Activated CD8-positive, alpha-beta T cell treated with anti-CD3 and anti-CD28 coated beads, Interleukin-2, amount 10 ng/mL, durations not matched to agents 7 days and 5 days (primary cell): ENCODE measurements around the gene AMBRA1. TPM values are rescaled to one million over a fixed set of nuclear protein-coding genes. Genes with fewer than 3 reads are reported as not detected.

Experiments used
- ATAC-seq: fragments of 150-1000 bp; cut with Tn5 transposase; one replicate; pipeline ENCODE4 v1.10.0; 2021; ENCODE audit warnings: moderate library complexity
- CTCF ChIA-PET: fragments of 350-600 bp; sonication (Branson Sonifier 250); formaldehyde crosslinking; loops from one replicate; lab custom pipeline; 2021; ENCODE audit warnings: antibody characterized with exemption; lab: Charles Lee
- POLR2A ChIA-PET: fragments of 350-600 bp; sonication (Branson Sonifier 250); formaldehyde crosslinking; loops from one replicate; lab custom pipeline; 2021; ENCODE audit warnings: antibody characterized with exemption; lab: Charles Lee
- DNase-seq: peaks from one replicate; pipeline ENCODE4 v3.0.0-alpha.2; 2020
- H3K27ac Mint-ChIP-seq: one replicate; pipeline ENCODE4 v1.8.0; 2021; ENCODE audit warnings: mild to moderate bottlenecking, mixed read lengths
- H3K27me3 Mint-ChIP-seq: one replicate; pipeline ENCODE4 v1.8.0; 2021; ENCODE audit warnings: low read depth, mixed read lengths
- H3K36me3 Mint-ChIP-seq: one replicate; pipeline ENCODE4 v1.8.0; 2021; ENCODE audit warnings: low read depth, mixed read lengths
- H3K4me1 Mint-ChIP-seq: one replicate; pipeline ENCODE4 v1.8.0; 2021; ENCODE audit warnings: low read depth, mixed read lengths
- H3K4me3 Mint-ChIP-seq: one replicate; pipeline ENCODE4 v1.8.0; 2021; ENCODE audit warnings: mild to moderate bottlenecking, mixed read lengths
- H3K9me3 Mint-ChIP-seq: one replicate; pipeline ENCODE4 v1.8.0; 2022; ENCODE audit warnings: mixed read lengths; ENCODE audit not compliant: insufficient read depth
- total RNA-seq, 2 experiments: library from RNA; stranded (reverse); gene quantifications; one replicate each; pipeline ENCODE4 v1.2.3, GENCODE V29; 2021

The AMBRA1 gene
- total RNA-seq, 2 experiments from 2014 or later = 34.0 to 35.1 TPM

GRCh38 chr11:46497498-46497897 is 96.3 kb downstream of the AMBRA1 start:
- no peak for ATAC-seq
- H3K4me3 Mint-ChIP-seq = no peak overlapping the region
- POLR2A ChIA-PET = no interaction called here
- CTCF ChIA-PET = no interaction called here
- no peak for DNase-seq
- H3K36me3 Mint-ChIP-seq = peaks cover 11% of the 10 kb centered on the region
- no peak overlapping the region for H3K27ac Mint-ChIP-seq
- H3K4me1 Mint-ChIP-seq = no peaks in the 10 kb centered on the region
- H3K9me3 Mint-ChIP-seq = no peaks in the 10 kb centered on the region
- no peaks in the 10 kb centered on the region for H3K27me3 Mint-ChIP-seq

- H3K4me3 Mint-ChIP-seq = no peak overlapping the region
- POLR2A ChIA-PET = no interaction called here
- H3K9me3 Mint-ChIP-seq = no peaks in the 10 kb centered on the region
- H3K27ac Mint-ChIP-seq = peak overlapping the region; percentile 26
- no peaks in the 10 kb centered on the region for H3K27me3 Mint-ChIP-seq
- no peak for ATAC-seq
- peaks cover 5% of the 10 kb centered on the region for H3K4me1 Mint-ChIP-seq
- peaks cover 13% of the 10 kb centered on the region for H3K36me3 Mint-ChIP-seq
- CTCF ChIA-PET = interaction anchor here (1.6 to 1.9 kb wide), 2 partner anchors 35 to 105 kb away, joined by 3 to 7 read pairs; no protein-coding TSS in a partner anchor
- no peak for DNase-seq
These were observed 100.0 kb downstream of the AMBRA1 start for GRCh38 chr11:46493791-46494190.

- ATAC-seq (no peak), DNase-seq (no peak)
- peaks cover 13% of the 10 kb centered on the region for H3K36me3 Mint-ChIP-seq
- ChIA-PET CTCF (interaction anchor here (1.3 to 1.9 kb wide), 3 partner anchors 10 to 104 kb away, joined by 3 to 7 read pairs (median 4); no protein-coding TSS in a partner anchor), POLR2A (no interaction called here)
- H3K9me3 Mint-ChIP-seq = no peaks in the 10 kb centered on the region
- H3K4me1 Mint-ChIP-seq = peaks cover 5% of the 10 kb centered on the region
- H3K4me3 Mint-ChIP-seq = no peak overlapping the region
- no peaks in the 10 kb centered on the region for H3K27me3 Mint-ChIP-seq
- no peak overlapping the region for H3K27ac Mint-ChIP-seq
These were observed 101.3 kb downstream of the AMBRA1 start for GRCh38 chr11:46492532-46492931.

GRCh38 chr11:46491661-46492330 is 102.0 kb downstream of the AMBRA1 start:
- ChIA-PET CTCF (interaction anchor here (1.3 to 3.1 kb wide), 7 partner anchors 8 to 126 kb away, joined by 3 to 30 read pairs (median 7); partner anchors contain the start of genes ATG13 and HARBI1), POLR2A (no interaction called here)
- Mint-ChIP-seq H3K27ac (peak overlapping the region; percentile 56), H3K4me3 (no peak overlapping the region), H3K36me3 (peaks cover 11% of the 10 kb centered on the region), H3K9me3 (no peaks in the 10 kb centered on the region), H3K27me3 (no peaks in the 10 kb centered on the region), H3K4me1 (peaks cover 5% of the 10 kb centered on the region)
- DNase-seq (no peak), ATAC-seq (no peak)

GRCh38 chr11:46490666-46491065 is 103.2 kb downstream of the AMBRA1 start:
- no peak overlapping the region for H3K27ac Mint-ChIP-seq
- ATAC-seq (no peak), DNase-seq (no peak)
- H3K27me3 Mint-ChIP-seq = no peaks in the 10 kb centered on the region
- H3K4me1 Mint-ChIP-seq = peaks cover 5% of the 10 kb centered on the region
- ChIA-PET CTCF (interaction anchor here (1.0 to 3.1 kb wide), 27 partner anchors 9 to 477 kb away, joined by 3 to 30 read pairs (median 6); partner anchors contain the start of genes AMBRA1, ATG13, CHRM4 and HARBI1), POLR2A (no interaction called here)
- no peaks in the 10 kb centered on the region for H3K9me3 Mint-ChIP-seq
- peaks cover 11% of the 10 kb centered on the region for H3K36me3 Mint-ChIP-seq
- H3K4me3 Mint-ChIP-seq = no peak overlapping the region

GRCh38 chr11:46489656-46490560 is 103.9 kb downstream of the AMBRA1 start:
- H3K4me3 Mint-ChIP-seq = no peak overlapping the region
- peaks cover 5% of the 10 kb centered on the region for H3K4me1 Mint-ChIP-seq
- CTCF ChIA-PET = interaction anchor here (0.7 to 3.1 kb wide), 37 partner anchors 9 to 477 kb away, joined by 3 to 30 read pairs (median 5); partner anchors contain the start of genes AMBRA1, ATG13, CHRM4 and HARBI1
- ATAC-seq (peak; percentile 85), DNase-seq (peak; percentile 60)
- POLR2A ChIA-PET = no interaction called here
- H3K36me3 Mint-ChIP-seq = peaks cover 11% of the 10 kb centered on the region
- H3K9me3 Mint-ChIP-seq = no peaks in the 10 kb centered on the region
- H3K27ac Mint-ChIP-seq = no peak overlapping the region
- H3K27me3 Mint-ChIP-seq = no peaks in the 10 kb centered on the region

- no peaks in the 10 kb centered on the region for H3K36me3 Mint-ChIP-seq
- no peaks in the 10 kb centered on the region for H3K9me3 Mint-ChIP-seq
- H3K4me3 Mint-ChIP-seq = no peak overlapping the region
- ChIA-PET POLR2A (no interaction called here), CTCF (interaction anchor here (0.9 kb wide), 1 partner anchor 10 kb away, joined by 4 read pairs; no protein-coding TSS in a partner anchor)
- DNase-seq = no peak
- no peaks in the 10 kb centered on the region for H3K27me3 Mint-ChIP-seq
- H3K27ac Mint-ChIP-seq = no peak overlapping the region
- no peak for ATAC-seq
- H3K4me1 Mint-ChIP-seq = no peaks in the 10 kb centered on the region
These were observed 107.9 kb downstream of the AMBRA1 start for GRCh38 chr11:46485856-46486443.

GRCh38 chr11:46484101-46484500 is 109.7 kb downstream of the AMBRA1 start:
- H3K27me3 Mint-ChIP-seq = no peaks in the 10 kb centered on the region
- H3K9me3 Mint-ChIP-seq = no peaks in the 10 kb centered on the region
- ATAC-seq (no peak), DNase-seq (no peak)
- no peaks in the 10 kb centered on the region for H3K36me3 Mint-ChIP-seq
- H3K4me3 Mint-ChIP-seq = no peak overlapping the region
- no peaks in the 10 kb centered on the region for H3K4me1 Mint-ChIP-seq
- ChIA-PET POLR2A (no interaction called here), CTCF (no interaction called here)
- H3K27ac Mint-ChIP-seq = no peak overlapping the region

GRCh38 chr11:46480909-46481308 is 112.9 kb downstream of the AMBRA1 start:
- peaks cover 7% of the 10 kb centered on the region for H3K4me1 Mint-ChIP-seq
- ATAC-seq (no peak), DNase-seq (no peak)
- H3K4me3 Mint-ChIP-seq = no peak overlapping the region
- POLR2A ChIA-PET = no interaction called here
- H3K27me3 Mint-ChIP-seq = no peaks in the 10 kb centered on the region
- no peaks in the 10 kb centered on the region for H3K36me3 Mint-ChIP-seq
- CTCF ChIA-PET = interaction anchor here (3.9 kb wide), 1 partner anchor 9 kb away, joined by 22 read pairs; no protein-coding TSS in a partner anchor
- no peaks in the 10 kb centered on the region for H3K9me3 Mint-ChIP-seq
- H3K27ac Mint-ChIP-seq = no peak overlapping the region

- no peak for ATAC-seq
- H3K9me3 Mint-ChIP-seq = no peaks in the 10 kb centered on the region
- H3K36me3 Mint-ChIP-seq = no peaks in the 10 kb centered on the region
- H3K4me1 Mint-ChIP-seq = peaks cover 13% of the 10 kb centered on the region
- no peak for DNase-seq
- H3K27ac Mint-ChIP-seq = no peak overlapping the region
- no peaks in the 10 kb centered on the region for H3K27me3 Mint-ChIP-seq
- ChIA-PET CTCF (interaction anchor here (3.9 kb wide), 1 partner anchor 10 kb away, joined by 22 read pairs; no protein-coding TSS in a partner anchor), POLR2A (no interaction called here)
- H3K4me3 Mint-ChIP-seq = no peak overlapping the region
These were observed 113.6 kb downstream of the AMBRA1 start for GRCh38 chr11:46480166-46480726.

GRCh38 chr11:46479601-46480000 is 114.2 kb downstream of the AMBRA1 start:
- H3K27me3 Mint-ChIP-seq = no peaks in the 10 kb centered on the region
- no peak for ATAC-seq
- H3K4me1 Mint-ChIP-seq = peaks cover 16% of the 10 kb centered on the region
- no peaks in the 10 kb centered on the region for H3K9me3 Mint-ChIP-seq
- POLR2A ChIA-PET = no interaction called here
- H3K27ac Mint-ChIP-seq = no peak overlapping the region
- CTCF ChIA-PET = interaction anchor here (3.9 kb wide), 1 partner anchor 11 kb away, joined by 22 read pairs; no protein-coding TSS in a partner anchor
- H3K36me3 Mint-ChIP-seq = no peaks in the 10 kb centered on the region
- no peak for DNase-seq
- H3K4me3 Mint-ChIP-seq = no peak overlapping the region
